HepG2 (cell line): Measurements from ENCODE around the gene CYP4F12. TPM values are rescaled to one million over a fixed set of nuclear protein-coding genes. Genes with fewer than 3 reads are reported as not detected.

Source experiments
- ATF2 ChIP-seq: sonication (generic); formaldehyde crosslinking; IDR thresholded peaks from 2 replicates; pipeline ENCODE4 v1.4.0; 2020; ENCODE audit warnings: missing genetic modification reagents
- BCL6 ChIP-seq: IDR thresholded peaks from 2 replicates; pipeline ENCODE4 v1.6.1; 2016; ENCODE audit warnings: missing genetic modification reagents, missing compliant biosample characterization
- CC2D1A ChIP-seq: sonication (generic); formaldehyde crosslinking; IDR thresholded peaks from 2 replicates; pipeline ENCODE4 v1.8.1; 2023; ENCODE audit warnings: mild to moderate bottlenecking, missing genetic modification reagents
- CSRNP2 ChIP-seq: sonication (generic); formaldehyde crosslinking; conservative IDR thresholded peaks from 2 replicates; pipeline ENCODE4 v1.8.0; 2022; ENCODE audit warnings: low read depth, missing genetic modification reagents
- EED ChIP-seq: sonication (generic); formaldehyde crosslinking; IDR thresholded peaks from 2 replicates; pipeline ENCODE4 v1.5.0; 2020; ENCODE audit warnings: mild to moderate bottlenecking, missing genetic modification reagents
- ERF ChIP-seq: IDR thresholded peaks from 2 replicates; pipeline ENCODE4 v1.6.1; 2018; ENCODE audit warnings: missing biosample characterization, missing genetic modification reagents
- FOXA3 ChIP-seq: IDR thresholded peaks from 2 replicates; pipeline ENCODE4 v1.6.1; 2016; ENCODE audit warnings: missing genetic modification reagents, missing compliant biosample characterization
- FOXJ3 ChIP-seq: sonication (generic); formaldehyde crosslinking; IDR thresholded peaks from 2 replicates; pipeline ENCODE4 v1.4.0; 2020; ENCODE audit warnings: missing genetic modification reagents, mild to moderate bottlenecking, borderline replicate concordance
- MED1 ChIP-seq: sonication (generic); formaldehyde crosslinking; IDR thresholded peaks from 2 replicates; pipeline ENCODE4 v1.4.0; 2020; ENCODE audit warnings: missing genetic modification reagents
- MIXL1 ChIP-seq: IDR thresholded peaks from 2 replicates; pipeline ENCODE4 v1.6.1; 2016
- MLX ChIP-seq: IDR thresholded peaks from 2 replicates; pipeline ENCODE4 v1.6.1; 2016
- PAWR ChIP-seq: sonication (generic); formaldehyde crosslinking; IDR thresholded peaks from 2 replicates; pipeline ENCODE4 v1.4.0; 2020; ENCODE audit warnings: missing genetic modification reagents, mild to moderate bottlenecking, borderline replicate concordance
- RBAK ChIP-seq: sonication (generic); formaldehyde crosslinking; IDR thresholded peaks from 2 replicates; pipeline ENCODE4 v1.5.1; 2020; ENCODE audit warnings: mild to moderate bottlenecking, missing genetic modification reagents
- ZNF142 ChIP-seq: sonication (generic); formaldehyde crosslinking; IDR thresholded peaks from 2 replicates; pipeline ENCODE4 v1.4.0; 2020; ENCODE audit warnings: missing genetic modification reagents
- ZNF17 ChIP-seq: sonication (generic); formaldehyde crosslinking; IDR thresholded peaks from 2 replicates; pipeline ENCODE4 v1.5.0; 2020; ENCODE audit warnings: mild to moderate bottlenecking, missing genetic modification reagents
- ZNF530 ChIP-seq: sonication (generic); formaldehyde crosslinking; IDR thresholded peaks from 2 replicates; pipeline ENCODE4 v1.5.0; 2020; ENCODE audit warnings: low read depth, mild to moderate bottlenecking, missing genetic modification reagents
- ZNF777 ChIP-seq: sonication (generic); formaldehyde crosslinking; IDR thresholded peaks from 2 replicates; pipeline ENCODE4 v1.4.0; 2020; ENCODE audit warnings: missing genetic modification reagents
- ZNF83 ChIP-seq: sonication (generic); formaldehyde crosslinking; IDR thresholded peaks from 2 replicates; pipeline ENCODE4 v1.4.0; 2020; ENCODE audit warnings: missing genetic modification reagents, mild to moderate bottlenecking, borderline replicate concordance
- polyA plus RNA-seq, 8 experiments: library from polyadenylated mRNA; depleted of rRNA in 3 of 8; stranded (reverse) in 7 of 8; unstranded in 1 of 8; fragments of >200 nt; fragmentation: Illumina TruSeq in 4 of 8; extraction: Trizol in 4 of 8; gene quantifications; 2 replicates each; pipeline versions ENCODE4 v1.2.1 to v1.2.3, GENCODE V29; 2011 to 2016; ENCODE audit warnings: low read depth in 4 of 8, missing spikeins in 1 of 8, mixed read lengths in 1 of 8; ENCODE audit not compliant: insufficient read depth in 1 of 8
- total RNA-seq, 5 experiments: library from RNA; depleted of rRNA; stranded (reverse); fragments of >200 nt; fragmentation: Illumina TruSeq; extraction: Trizol; gene quantifications; 2 replicates each; pipeline ENCODE4 v1.2.3, GENCODE V29; 2016; ENCODE audit warnings: low read depth in 1 of 5
- TF ChIP-seq, protein P1 (sequence below): IDR thresholded peaks from 2 replicates; pipeline ENCODE4 v1.6.1; 2016
- TF ChIP-seq, protein P2 (sequence below): sonication (generic); formaldehyde crosslinking; IDR thresholded peaks from 2 replicates; pipeline ENCODE4 v1.8.0; 2022; ENCODE audit warnings: missing genetic modification reagents, mild to moderate bottlenecking, inconsistent platforms, borderline replicate concordance

CYP4F12 gene
- total and polyA plus RNA-seq, 2 of the 13 experiments (the other 11 are each of a cell fraction or from before 2014, with no cell fraction given) = 29.9 to 30.8 TPM

GRCh38 chr19:15643387-15643786 is 29.5 kb upstream of the CYP4F12 start (continued):
- TF ChIP-seq ATF2 = no peak
- TF ChIP-seq RBAK (CRISPR knock-in tag) = no peak
- no peak for TF ChIP-seq EED (CRISPR knock-in tag)
- no peak for TF ChIP-seq CSRNP2 (CRISPR knock-in tag)
- peak; percentile 66 for TF ChIP-seq FOXA3 (CRISPR knock-in tag)
- TF ChIP-seq ZNF777 (CRISPR knock-in tag) = no peak
- TF ChIP-seq BCL6 (CRISPR knock-in tag) = peak; percentile 18; the same call in 1 of the 2 replicates
- no peak for TF ChIP-seq ZNF17 (CRISPR knock-in tag)
- TF ChIP-seq, protein P1, sequence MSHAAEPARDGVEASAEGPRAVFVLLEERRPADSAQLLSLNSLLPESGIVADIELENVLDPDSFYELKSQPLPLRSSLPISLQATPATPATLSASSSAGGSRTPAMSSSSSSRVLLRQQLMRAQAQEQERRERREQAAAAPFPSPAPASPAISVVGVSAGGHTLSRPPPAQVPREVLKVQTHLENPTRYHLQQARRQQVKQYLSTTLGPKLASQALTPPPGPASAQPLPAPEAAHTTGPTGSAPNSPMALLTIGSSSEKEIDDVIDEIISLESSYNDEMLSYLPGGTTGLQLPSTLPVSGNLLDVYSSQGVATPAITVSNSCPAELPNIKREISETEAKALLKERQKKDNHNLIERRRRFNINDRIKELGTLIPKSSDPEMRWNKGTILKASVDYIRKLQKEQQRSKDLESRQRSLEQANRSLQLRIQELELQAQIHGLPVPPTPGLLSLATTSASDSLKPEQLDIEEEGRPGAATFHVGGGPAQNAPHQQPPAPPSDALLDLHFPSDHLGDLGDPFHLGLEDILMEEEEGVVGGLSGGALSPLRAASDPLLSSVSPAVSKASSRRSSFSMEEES = no peak
- TF ChIP-seq MLX (CRISPR knock-in tag) = no peak
- TF ChIP-seq ZNF83 (CRISPR knock-in tag) = no peak
- peak; percentile 49 for TF ChIP-seq MED1 (CRISPR knock-in tag)
- TF ChIP-seq FOXJ3 (CRISPR knock-in tag) = peak; percentile 56; the same call in 1 of the 2 replicates
- no peak for TF ChIP-seq ZNF530 (CRISPR knock-in tag)
- TF ChIP-seq, protein P2, sequence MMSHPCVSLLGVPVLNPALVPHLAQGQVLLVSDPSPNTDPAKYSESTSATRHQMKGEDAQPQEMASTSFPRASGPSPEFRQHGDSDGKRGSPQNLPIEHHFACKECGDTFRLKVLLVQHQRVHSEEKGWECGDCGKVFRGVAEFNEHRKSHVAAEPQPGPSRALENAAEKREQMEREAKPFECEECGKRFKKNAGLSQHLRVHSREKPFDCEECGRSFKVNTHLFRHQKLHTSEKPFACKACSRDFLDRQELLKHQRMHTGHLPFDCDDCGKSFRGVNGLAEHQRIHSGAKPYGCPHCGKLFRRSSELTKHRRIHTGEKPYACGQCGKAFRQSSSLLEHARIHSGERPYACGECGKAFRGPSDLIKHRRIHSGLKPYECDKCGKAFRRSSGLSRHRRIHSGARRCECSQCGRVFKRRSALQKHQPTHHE (CRISPR knock-in tag) = no peak
- TF ChIP-seq ERF (CRISPR knock-in tag) = no peak; the same call in 1 of the 2 replicates
- TF ChIP-seq PAWR (CRISPR knock-in tag) = no peak
- no peak for TF ChIP-seq ZNF142
- TF ChIP-seq CC2D1A = no peak
- no peak for TF ChIP-seq MIXL1 (CRISPR knock-in tag)
